Colon (tissue), 2 donors: Measurements from ENCODE around the gene IMMT.
"Not testable (repeated sequence)": the region's sequence is repeated elsewhere in the genome, so short reads cannot be mapped to it uniquely, and the experiment has no call there.

Experiments used
- FAIRE-seq: peaks from 2 replicates; lab custom pipeline; 2012; peaks lifted over from hg19 to GRCh38; lab: Jason Lieb, UNC
- donor health status: control.
- donor health status: control.

IMMT gene

DNA sequence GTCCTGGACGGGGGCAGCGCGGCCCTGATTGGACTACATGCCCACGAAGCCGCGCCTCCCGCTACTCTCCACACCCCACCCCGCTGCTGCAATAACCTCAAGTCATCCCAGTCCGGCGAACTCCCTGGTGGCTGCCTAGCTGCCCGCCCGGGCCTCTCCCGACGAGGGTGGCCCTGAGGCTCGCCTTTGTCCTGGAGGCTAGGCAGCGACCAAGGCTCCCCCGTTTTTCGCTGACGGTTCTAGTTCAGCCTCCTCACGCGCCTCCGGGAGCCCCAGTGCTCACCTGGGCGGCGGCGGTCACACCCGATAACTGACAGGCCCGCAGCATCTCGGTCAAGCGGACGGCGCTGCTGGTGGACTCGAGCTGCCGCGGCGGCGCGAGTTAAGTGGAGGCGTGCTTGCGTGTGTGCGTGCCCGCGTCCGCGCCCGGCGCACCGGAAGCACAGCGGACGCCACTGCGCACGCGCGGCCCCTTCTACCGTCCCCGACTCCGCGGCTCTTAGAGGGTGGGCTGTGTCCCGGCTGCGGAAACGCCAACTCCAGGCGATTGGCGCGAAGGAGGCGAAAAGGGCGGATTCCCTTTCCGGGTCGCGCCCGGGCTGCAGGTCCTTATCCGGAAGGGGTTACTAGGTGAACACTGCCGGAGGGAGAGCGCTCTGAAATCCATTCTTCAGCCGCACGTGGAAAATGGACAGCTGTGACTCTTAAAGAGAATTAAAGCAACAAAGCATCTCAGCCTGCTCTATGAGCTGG is at the start of gene IMMT:
Gene IMMT, minus strand, starts transcription at position 408 of the 753 bp plus-strand sequence. Its CDS starts 80 bp downstream, at position 328.
- FAIRE-seq: no peak

DNA sequence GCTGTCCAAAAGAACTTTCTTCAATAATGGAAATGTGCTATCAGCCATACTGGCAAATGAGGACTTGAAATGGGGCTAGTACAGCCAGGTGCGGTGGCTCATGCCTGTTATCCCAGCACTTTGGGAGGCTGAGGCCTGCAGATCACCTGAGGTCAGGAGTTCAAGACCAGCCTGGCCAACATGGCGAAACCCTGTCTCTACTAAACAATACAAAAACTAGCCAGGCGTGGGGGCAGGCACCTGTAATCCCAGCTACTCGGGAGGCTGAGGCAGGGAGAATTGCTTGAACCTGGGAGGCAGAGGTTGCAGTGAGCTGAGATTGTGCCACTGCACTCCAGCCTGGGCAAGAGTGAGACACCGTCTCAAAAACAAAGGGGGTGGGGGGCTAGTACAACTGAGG is 49.5 kb upstream of the IMMT start:
- not testable (repeated sequence) for FAIRE-seq

DNA sequence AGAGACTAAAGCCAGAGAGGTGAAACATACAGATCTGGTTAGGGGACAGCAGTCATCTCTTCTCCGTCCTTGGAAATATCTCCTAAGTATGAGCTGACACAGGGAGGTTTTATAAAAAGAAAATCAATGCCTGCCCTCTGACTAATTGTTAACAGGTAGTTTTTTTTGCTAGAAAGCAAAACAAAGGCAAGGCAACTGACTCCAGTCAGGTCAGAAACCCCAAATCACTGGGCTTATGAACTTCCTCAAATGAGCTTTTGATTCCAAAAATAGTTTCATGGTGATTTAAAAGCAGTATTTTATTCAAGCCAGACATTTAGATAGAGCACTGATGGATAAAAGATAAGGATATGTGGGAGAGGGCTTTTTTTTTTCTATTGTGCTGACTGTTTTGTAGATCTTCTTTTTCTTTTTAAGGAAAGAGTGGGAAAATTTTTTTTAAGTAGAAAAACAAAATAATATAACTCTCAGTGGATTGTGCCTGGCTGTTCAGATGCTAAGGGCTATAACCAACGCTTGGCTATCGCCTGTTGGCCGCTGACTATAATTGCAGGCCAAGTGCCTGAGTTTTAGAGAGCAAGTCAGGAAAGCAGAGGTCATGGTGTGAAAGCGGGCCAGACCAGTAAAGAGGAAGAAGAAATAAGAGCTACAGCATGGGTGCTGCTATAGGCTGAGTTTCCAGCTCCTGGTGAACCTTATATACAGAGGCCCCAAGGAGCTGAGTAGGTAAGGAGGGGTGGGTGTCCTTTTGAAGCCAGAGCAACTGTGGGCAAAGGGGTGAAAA is 48.9 kb upstream of the IMMT start:
- FAIRE-seq: no peak

DNA sequence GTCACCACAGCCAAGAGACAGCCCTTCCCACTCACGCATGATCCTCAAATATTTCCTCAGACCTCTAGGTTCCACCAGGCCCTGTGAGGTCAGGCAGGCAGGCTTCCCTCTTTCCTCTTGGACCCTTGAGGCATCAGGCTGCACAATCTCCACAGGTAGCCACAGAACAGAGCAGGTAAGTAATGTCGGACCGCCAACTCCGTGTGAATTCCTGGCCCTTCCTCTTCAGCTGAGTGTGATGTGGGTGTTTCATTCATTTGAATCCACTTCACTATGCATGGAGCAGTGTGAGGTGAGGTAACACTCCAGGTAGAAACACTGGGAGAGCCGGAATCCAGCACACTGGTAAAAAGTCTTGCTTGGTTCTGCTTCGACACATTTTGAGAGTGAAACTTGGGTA is 48.0 kb upstream of the IMMT start:
- no peak for FAIRE-seq

DNA sequence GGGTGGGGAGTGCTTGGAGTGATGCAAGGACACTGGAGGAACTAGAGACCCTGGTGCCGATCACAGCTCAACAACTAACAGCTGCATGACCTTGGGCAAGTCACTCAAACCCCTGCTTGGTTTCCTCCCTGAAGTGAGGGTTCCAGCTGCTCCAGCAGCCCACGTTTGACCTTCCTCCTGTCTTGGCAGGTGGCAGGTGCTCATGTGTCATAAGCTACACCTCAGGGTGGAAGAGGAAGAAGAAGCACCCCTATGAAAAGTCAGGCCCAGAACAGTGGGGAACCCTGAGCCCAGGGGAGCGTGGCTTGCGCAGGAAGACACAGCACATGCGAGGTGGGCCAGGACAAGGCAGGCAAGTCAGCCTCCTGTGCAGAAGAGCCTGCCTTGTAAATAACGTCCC is 46.3 kb upstream of the IMMT start:
- FAIRE-seq: no peak

DNA sequence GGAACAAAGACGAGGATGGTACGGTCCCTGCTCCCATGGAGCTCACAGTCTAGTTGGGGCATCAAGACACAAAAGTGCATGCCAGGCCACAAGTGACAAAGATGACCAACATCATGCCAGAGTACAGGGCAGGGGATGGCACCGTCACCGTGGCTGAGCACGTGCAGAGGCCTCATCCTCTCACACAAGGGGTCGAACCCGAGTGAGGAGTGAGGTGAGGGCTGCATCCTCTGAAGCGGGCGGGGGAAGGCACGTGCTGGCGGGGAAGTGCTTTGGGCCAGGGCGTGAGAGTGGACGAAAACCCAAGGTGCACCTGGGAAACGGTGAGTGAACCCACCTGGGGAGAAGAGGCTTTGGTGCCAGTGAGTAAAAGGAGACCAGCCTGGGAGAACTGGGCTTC is 45.0 kb upstream of the IMMT start:
- FAIRE-seq: no peak

DNA sequence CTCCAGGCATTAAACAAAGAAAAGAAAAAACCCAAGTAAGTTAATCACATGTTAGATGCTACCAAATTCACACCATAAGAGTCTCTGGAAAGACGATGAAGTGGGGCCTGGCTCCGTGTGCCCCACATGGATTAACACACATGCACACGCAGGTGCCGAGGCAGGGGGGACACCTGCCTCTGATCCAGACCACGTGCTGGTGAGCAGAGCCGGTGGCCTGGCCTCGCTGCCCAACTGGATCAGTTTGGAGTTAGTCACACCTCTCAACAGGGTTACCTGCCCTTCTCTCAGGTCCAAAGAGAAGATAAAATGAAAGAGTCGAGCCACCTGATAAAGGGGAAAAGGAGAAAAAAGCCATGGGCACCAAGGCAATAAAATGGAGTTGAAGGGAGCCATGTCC is 44.5 kb upstream of the IMMT start:
- no peak for FAIRE-seq

DNA sequence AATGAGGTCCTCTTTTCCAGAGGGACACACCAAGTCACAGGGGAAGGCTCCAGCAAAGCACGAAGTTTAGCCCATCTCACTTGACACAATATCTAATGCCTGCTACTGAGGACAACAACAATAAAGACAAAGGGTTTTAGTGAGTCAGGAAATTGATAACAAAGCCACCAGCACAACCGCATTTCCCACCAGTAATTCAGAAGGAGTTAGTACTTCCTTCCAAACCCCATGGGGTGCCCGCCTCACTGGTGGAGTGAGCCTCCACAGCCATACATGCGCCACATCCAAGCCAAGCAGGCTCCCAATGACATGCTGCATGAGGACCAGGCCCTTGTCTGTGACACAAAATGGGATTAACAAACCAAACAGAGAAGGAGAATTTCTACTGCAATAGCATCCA is 44.1 kb upstream of the IMMT start:
- no peak for FAIRE-seq

DNA sequence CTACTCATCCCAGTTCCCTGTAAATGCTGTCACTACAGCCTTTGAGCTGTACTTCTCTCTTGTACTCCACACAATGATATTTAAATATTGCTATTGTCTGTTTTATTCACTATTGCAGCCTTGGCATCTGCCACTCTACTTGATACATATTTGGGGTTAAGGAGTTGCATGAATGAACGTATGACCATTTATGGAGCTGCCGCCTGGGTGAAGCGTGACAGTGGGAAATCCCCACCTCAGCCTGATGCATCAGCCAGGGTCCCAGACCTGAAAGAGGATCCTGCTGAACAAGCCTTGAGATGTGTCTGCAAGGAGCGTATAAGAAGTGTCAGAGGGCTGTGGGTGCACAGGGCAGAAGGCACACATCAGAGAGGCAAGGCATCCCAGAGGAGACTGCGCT is 43.1 kb upstream of the IMMT start:
- FAIRE-seq: no peak

DNA sequence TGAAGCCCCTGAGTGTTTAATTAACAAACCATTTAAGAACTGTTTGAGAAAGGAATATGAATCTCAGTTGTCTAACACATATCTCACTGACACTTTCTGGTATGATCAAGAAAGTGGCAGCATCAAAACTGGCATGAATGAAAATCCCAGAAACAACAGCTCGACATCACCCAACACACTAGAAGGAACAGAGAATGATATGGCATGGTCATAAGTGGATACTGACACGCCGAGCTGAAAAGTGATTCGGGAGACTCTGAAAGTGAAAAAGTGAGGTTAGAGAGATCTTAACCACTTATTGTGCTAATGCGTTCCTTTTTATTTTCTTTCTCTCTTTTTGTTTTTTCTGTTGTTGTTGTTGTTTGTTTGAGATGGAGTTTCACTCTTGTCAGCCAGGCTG is 41.9 kb upstream of the IMMT start:
- no peak for FAIRE-seq

DNA sequence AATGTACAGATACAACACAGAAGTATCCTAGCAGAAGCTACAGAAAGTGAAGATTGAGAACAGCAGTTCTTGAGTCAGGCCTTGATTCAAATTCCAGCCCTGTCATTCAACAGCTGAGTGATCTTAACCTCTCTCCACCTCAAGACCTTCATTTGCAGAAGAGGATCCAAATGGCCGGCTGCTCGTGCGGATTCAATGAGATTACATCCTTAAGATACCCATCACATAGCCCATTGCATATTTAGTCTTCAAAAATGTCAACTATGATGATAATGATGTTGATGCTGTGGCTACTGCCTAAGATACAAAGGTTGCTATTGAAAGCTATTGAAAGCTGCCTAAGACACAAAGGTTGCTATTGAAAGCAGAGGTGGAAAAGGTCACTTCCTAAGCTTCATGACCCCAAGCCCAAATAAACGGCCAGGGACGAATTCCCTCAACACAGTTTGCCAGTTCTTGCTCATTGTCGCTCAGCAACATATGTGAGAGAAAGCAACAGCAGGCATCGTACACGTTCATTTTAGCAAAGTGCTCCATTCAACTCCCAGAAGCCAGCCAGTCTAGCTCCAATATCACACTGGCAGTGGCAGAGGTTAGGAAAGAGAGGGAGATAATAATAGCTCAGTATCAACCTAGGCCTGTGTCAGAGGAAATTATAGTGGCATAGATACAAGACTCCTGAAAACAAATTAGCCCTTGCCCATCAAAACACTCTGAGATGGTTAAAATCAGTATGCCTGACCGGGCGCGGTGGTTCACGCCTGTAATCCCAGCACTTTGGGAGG is 40.1 kb upstream of the IMMT start:
- no peak for FAIRE-seq

DNA sequence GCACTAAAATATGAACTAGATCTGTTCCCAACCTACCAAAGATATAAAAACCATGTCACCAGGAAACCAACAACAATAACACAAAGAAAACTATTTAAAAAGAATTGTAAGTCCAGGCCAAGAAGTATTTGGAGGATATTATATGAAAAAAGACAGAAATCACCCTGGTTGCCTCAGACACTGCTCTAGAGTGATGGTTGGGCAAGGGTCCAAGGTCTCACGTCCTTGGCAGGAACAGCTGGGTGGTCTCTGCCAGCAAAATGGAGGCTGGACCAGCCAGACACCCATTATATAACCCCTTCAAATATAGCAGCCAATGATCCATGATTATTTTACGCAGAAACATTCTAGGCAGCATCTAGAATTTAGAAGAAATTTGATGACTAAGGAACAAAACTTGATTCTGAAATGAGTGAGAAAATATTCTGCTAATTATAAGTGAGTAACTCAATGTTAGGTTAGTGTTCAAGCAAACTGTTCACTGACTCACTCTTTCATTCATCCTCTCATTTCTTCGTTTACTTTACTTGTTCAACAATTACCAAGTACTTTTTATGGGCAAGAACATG is 39.4 kb upstream of the IMMT start:
- no peak for FAIRE-seq

DNA sequence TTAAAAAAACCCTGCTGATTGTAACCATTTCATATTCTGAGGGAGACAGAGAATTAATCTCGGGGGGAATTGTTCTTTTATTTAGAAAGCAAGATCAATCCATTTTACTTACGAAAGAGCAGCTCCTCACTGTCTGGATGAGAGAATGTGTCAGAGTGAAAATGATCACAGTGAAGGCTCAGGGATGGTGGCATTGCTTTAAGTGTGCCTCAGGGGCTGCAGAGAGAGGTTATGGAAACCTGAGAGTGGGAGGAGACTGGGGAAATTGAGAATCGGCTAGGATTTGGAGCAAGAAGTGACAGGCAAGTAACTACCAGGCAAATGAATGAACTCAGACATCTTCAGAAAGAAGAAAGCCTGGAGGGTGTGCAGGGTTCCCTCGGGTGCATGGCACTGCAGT is 38.2 kb upstream of the IMMT start:
- FAIRE-seq: no peak

DNA sequence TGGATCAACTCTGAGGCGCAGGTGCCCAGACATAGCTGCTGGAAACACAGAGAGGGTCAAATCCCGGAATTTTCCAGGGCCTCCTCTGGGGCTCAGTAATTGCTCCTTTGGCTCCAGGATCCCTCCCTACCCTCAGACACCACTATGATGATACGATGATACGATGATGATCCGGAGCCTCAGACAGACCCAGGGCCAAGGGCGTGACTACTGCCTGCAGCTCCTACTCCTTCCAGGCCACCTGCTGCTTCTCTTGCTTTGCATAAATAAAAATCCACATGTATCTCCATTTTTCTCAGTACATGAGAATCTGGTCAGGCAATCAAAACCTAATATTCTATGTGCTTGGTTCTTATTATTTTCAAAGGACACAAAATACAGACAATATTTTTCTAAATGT is 37.6 kb upstream of the IMMT start:
- no peak for FAIRE-seq

DNA sequence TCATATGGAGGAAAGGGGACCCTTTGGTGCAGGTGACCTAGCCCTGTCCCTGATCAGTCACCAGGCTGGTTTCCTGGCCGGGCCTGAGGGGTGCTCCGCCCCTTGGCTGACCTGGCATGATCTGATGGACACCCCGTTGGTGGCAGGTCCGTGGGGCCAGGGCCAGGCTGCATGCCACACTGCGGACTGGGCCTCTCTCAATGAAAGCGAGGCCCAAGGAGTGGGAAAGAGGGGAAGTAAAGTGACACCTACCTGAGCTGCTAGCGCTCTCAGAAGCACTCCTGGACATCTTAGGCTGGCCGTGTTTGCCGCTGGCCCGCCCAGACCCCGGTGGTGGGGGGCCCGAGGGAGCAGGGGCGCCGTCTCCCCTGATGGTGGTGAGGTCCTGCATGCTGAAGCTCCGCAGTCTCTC is 37.1 kb upstream of the IMMT start:
- FAIRE-seq: no peak

DNA sequence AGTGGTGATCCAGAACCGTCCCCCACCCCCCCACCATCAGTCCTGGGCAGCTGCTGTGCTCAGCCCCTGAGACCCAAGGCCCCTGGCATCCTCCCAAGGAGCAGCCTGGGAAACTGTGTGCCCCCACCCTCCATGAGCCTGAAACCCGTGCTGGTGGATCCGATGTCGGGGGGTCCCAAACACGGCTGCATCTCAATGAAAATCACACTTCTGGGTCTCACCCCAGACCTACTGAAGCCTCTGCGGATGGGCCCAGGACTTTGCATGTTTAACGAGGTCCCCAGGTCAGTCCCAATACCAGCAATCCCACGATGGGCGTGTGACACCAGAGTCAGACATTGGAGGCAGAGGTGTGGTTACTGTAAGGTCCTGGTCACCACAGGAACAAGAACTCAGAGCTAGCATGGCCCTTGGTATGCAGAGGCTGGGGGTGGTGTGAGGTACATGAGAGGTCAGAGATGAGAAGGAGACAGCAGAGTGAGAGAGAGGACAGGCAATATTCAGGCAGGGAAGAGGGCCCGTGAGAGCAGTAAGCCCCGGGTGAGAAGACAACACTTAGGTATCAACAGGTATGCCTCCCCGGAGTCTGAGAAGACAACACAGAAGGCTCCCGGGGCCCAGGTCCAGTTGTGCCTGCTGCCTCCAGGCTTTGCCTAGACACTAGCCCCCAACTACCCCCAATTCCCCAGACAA is 36.6 kb upstream of the IMMT start:
- FAIRE-seq: no peak

DNA sequence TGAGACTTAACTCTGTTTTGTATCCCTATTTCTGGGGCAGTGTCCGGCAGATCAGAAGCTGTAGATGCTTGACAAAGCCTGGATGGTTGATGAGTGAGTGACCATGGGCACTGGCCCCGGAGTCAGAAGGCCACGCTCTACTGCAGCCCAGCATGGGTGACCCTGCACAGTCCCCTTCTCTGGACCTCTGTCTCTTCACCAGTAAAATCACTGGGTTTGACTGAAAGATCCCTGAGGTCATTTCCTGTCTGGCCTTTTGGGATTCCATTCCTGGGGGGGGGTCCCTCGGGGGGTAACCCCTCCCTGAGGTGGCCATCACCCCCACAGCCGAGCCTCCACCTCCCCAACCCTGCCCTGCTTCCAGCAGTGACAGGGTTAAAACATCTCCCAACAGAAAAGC is 35.7 kb upstream of the IMMT start:
- FAIRE-seq: no peak

DNA sequence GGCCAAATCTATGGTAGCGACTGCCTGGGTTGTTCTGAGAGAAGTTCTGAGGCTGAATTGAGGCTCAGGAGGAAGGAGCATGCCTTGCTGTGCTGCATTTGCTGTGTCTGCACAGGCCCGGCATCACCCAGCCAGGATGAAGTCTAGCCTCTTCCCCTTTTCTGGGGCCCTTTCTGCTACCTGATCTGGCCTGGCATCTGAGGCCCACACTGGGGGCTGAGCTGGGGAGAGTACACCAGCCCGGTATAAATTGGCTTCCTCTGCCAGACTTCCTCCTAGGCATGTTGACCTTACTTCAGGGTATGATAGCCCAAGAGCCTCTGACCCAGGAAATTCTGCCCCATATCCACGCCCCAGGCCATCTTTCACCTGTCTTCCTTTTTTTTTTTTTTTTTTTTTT is 34.0 kb upstream of the IMMT start:
- no peak for FAIRE-seq

DNA sequence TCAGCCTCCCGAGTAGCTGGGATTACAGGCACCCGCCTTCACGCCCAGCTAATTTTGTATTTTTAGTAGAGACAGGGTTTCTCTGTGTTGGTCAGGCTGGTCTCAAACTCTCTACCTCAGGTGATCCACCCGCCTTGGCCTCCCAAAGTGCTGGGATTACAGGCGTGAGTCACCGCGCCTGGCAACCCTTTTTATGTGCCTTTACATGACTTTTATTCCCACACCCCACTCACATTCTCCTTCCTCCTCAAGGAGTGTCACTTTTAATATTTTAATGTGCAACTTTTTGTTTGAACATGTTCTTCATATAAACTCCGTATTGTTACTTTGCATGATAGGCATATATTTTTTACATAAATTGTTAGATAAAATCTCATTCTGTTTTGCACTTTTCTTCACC is 33.3 kb upstream of the IMMT start:
- FAIRE-seq: not testable (repeated sequence)

DNA sequence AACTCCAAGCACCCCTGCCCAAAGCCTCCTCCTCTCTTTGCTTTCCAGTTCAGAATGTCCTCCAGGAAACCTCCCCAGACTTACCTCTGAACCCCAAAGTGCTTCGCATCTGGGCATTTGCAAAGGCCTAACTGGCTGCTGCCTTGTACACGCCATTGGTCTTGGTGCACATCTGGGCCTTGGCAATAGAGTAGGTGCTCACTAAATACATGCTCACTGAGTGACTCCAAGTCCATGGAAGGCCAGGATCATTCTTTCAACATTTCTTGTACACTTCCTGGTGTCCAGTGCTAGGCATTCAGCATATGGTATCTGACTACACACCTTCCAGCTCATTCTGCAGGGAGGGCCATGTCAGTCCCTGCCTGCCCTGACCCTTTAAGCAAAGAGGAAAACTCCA is 32.4 kb upstream of the IMMT start:
- no peak for FAIRE-seq

DNA sequence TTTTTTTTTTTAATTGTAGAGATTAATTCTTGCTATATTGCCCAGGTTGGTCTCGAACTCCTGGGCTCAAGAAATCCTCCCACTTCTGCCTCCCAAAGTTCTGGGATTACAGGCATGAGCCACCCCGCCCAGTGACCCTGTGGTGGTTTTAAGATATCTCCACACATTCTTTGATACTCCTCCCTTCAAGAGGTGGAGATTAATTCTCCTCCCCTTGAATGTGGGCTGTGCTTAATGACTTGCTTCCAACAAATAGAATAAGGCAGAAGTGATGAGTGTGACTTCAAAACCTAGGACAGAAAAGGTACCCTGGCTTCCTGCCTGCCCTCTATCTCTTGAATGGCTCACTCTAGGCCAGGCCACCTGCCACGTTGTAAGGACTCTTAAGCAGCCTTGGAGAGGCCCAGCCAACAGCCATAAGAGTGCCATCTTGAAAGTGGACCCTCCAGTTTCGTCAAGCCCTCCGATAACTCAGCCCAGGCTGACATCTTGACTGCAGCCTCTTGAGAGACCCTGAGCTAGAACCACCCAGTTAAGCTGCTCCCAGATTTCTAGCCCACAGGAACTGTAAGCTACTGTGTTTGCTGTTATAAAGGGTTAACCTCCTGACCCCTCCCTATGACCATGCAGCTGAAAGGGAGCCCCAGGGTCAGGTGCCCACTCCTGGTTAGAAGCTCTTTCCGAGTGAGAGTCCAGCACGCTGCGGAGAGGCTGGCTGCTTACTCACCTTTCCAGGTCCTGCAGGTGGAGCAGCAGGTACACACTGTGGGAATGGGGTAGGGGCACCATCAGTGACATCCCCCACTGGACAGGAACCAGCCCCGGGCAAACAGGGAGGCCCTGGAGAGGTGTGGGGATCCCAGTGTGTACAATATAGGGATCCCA is 31.6 kb upstream of the IMMT start:
- FAIRE-seq: no peak
